Measurements from ENCODE around the gene UBE2I.

The UBE2I gene

GRCh38 chr16:1346422-1347285, 37.2 kb downstream of the UBE2I start:
- H3K9me3 ChIP-seq (ENCODE audit: severe bottlenecking) = no peaks in the 10 kb centered on the region
- H3K4me3 ChIP-seq (ENCODE audit: low read depth, low read length) = no peak overlapping the region
- H3K36me3 ChIP-seq = peaks cover 24% of the 10 kb centered on the region
- TF ChIP-seq CTCF (IDR thresholded peaks at IDR 0.05; ENCODE audit: low read depth, low read length) = peak; percentile 84
- H3K27me3 ChIP-seq (ENCODE audit: insufficient read depth, low read depth, severe bottlenecking) = no peaks in the 10 kb centered on the region
- no peak overlapping the region for H3K27ac ChIP-seq
- peak; percentile 79 for DNase-seq

- Histone ChIP-seq H3K4me3 (ENCODE audit: low read depth, low read length) (no peak overlapping the region), H3K27ac (no peak overlapping the region), H3K27me3 (ENCODE audit: insufficient read depth, low read depth, severe bottlenecking) (no peaks in the 10 kb centered on the region), H3K9me3 (ENCODE audit: severe bottlenecking) (no peaks in the 10 kb centered on the region), H3K36me3 (peaks cover 24% of the 10 kb centered on the region)
- TF ChIP-seq CTCF (IDR thresholded peaks at IDR 0.05; ENCODE audit: low read depth, low read length) = no peak
- no peak for DNase-seq
These were observed 37.9 kb downstream of the UBE2I start for GRCh38 chr16:1347286-1347855.

- peaks cover 24% of the 10 kb centered on the region for H3K36me3 ChIP-seq
- no peak for TF ChIP-seq CTCF (IDR thresholded peaks at IDR 0.05; ENCODE audit: low read depth, low read length)
These were observed 38.5 kb downstream of the UBE2I start for GRCh38 chr16:1347962-1348361.

GRCh38 chr16:1348441-1348840, 39.0 kb downstream of the UBE2I start:
- H3K27me3 ChIP-seq (ENCODE audit: insufficient read depth, low read depth, severe bottlenecking) = no peaks in the 10 kb centered on the region
- no peak for DNase-seq
- TF ChIP-seq CTCF (IDR thresholded peaks at IDR 0.05; ENCODE audit: low read depth, low read length) = no peak
- no peaks in the 10 kb centered on the region for H3K9me3 ChIP-seq (ENCODE audit: severe bottlenecking)
- peaks cover 24% of the 10 kb centered on the region for H3K36me3 ChIP-seq
- no peak overlapping the region for H3K27ac ChIP-seq
- H3K4me3 ChIP-seq (ENCODE audit: low read depth, low read length) = no peak overlapping the region

More at GRCh38 chr16:1347962-1348361, 38.5 kb downstream of the UBE2I start:
- Histone ChIP-seq H3K27me3 (ENCODE audit: insufficient read depth, low read depth, severe bottlenecking) (no peaks in the 10 kb centered on the region), H3K9me3 (ENCODE audit: severe bottlenecking) (no peaks in the 10 kb centered on the region), H3K27ac (no peak overlapping the region), H3K4me3 (ENCODE audit: low read depth, low read length) (no peak overlapping the region)
- no peak for DNase-seq

GRCh38 chr16:1348926-1349325, 39.5 kb downstream of the UBE2I start:
- DNase-seq = no peak
- no peak for TF ChIP-seq CTCF (IDR thresholded peaks at IDR 0.05; ENCODE audit: low read depth, low read length)
- H3K27ac ChIP-seq = no peak overlapping the region
- no peaks in the 10 kb centered on the region for H3K27me3 ChIP-seq (ENCODE audit: insufficient read depth, low read depth, severe bottlenecking)
- H3K36me3 ChIP-seq = peaks cover 24% of the 10 kb centered on the region
- no peaks in the 10 kb centered on the region for H3K9me3 ChIP-seq (ENCODE audit: severe bottlenecking)
- no peak overlapping the region for H3K4me3 ChIP-seq (ENCODE audit: low read depth, low read length)
